Measurements from ENCODE around the gene PSMB7.
"Not testable (repeated sequence)": the region's sequence is repeated elsewhere in the genome, so short reads cannot be mapped to it uniquely, and the experiment has no call there.

Gene PSMB7

DNA sequence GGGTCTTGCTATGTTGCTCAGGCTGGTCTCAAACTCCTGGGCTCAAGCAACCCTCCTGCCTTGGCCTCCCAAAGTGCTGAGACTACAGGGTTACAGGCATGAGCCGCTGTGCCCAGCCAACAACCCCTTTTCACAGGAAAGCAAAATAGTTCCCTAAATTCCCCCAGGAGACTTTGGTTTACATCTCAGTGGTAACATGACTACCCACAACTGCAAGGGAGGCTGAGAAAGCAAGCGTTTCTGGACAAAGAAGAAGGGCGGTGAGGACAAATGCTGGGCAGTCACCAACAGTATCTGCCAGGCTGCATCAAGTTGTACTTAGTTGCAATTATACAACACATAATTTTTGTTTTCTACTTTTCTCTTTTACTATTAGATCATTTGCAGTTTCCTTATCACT, 27.6 kb upstream of the PSMB7 start:
- DNase-seq = no peak

DNA sequence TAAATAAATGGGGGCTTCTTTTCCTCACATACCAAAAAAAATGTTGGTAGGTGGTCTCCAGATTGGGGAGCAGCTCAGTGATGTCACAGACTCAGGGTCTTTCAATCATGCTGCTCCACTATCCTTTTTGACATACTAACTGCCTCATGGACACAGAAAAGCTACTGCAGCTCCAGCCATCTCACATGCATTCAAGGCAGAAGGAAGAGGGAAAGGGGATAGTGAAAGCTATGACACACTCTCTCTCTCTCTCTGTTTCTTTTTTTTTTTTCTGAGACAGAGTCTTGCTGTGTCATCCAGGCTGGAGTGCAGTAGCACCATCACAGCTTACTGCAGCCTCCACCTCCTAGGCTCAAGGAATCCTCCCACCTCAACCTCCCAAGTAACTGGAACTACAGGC, 27.1 kb upstream of the PSMB7 start:
- no peak for DNase-seq

DNA sequence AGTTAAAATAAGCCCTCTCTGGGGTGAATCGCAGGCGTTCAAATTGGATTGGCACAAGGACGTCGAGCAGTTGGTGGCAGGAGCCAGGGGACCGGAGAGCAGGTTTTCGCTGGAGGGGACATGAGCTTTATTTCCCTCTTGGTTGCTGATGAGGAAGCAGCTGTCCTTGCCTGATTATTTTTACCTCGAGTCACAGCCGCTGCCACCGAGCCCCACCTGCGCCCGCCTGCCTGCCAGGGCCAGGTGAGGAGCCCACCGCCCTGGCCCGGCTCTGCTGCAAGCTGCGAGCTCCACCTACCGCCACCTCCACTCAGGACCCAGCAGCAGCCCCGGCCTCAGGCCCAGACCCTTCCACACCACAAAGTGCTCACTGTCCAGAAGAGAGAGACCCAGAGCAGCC, 26.0 kb upstream of the PSMB7 start:
- DNase-seq = no peak

DNA sequence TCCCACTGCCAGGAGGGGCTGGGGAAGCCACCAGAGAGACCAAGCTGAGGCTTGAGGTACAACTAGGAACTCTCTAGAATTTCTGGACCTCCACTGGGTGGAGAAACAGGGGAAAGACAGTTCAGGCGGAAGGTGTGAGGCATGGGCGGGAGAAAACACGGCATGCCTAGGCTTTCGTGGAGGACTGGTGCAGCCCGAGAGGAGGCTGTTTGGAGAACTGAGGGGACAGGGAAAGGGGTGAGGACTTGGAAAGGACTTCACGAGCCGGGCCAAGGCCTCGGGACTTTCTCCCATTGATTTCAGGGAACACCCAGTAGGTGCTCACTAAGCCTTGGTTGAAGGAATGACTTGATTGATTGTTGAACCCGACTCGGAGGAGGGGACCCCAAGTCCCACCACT, 25.5 kb upstream of the PSMB7 start:
- no peak for DNase-seq

DNA sequence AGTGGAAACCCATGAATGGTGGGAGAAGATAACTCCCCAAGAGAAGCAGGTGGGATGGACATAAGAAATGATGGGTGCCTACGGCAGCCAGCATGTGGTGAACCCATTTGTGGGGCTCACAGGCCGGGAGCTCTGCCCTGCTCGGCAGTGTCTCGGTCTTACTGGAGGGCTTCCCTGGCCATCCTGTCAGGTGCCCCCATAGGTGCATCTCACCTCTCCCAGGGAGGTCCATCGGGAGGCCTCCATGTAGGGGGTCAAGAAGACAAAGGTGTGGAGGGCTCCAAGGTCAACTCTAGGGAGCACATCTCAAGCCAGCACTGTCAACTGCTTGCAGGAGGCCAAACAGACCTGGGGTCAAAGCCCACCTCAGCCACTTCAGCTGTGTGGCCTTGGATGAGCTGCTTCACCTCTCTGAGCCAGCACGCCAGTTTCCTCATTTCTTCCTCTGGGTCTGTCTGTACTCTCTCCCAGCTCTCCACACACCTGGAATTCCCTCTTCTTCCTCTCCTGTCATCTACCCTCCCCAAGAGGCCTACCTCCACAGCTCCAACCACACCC, 24.5 kb upstream of the PSMB7 start:
- no peak for DNase-seq

DNA sequence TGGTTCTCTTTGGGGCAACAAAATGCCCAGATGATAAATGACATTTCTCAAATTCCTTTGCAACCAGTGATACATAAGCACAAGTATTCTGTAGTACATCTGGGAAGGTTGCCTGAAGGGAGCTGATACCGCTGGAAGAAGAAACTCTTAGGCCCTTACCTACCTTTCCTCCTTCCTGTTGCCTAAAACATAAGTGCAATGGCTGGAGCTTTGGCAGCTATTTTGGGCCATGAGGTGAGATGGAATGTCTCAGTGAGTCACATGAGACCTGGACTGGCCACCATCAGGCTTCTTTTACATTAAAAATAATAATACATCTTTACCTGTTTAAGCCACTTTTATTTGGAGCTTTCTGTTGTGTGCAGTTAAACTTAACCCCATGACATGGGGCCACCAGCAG, 23.8 kb upstream of the PSMB7 start:
- no peak for DNase-seq

DNA sequence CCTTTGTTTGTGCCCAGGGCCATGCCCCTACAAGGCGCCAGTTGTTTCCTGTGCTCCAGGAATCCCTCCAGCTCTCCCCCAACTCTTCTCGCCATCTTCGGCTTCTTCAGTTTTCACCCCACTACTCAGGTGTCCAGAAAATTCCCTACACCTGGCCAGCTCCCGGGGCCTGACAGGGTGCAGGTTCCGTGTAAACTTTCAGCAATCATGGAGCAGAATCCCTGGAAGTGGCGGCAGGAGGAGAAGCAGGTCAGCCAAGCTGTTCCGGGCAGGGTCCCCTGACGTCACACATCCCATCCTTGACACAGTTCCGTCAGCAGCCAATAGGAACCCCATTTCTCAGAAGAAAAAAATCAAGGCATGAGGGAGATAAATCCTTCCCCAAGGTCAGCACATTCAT, 22.8 kb upstream of the PSMB7 start:
- no peak for DNase-seq

DNA sequence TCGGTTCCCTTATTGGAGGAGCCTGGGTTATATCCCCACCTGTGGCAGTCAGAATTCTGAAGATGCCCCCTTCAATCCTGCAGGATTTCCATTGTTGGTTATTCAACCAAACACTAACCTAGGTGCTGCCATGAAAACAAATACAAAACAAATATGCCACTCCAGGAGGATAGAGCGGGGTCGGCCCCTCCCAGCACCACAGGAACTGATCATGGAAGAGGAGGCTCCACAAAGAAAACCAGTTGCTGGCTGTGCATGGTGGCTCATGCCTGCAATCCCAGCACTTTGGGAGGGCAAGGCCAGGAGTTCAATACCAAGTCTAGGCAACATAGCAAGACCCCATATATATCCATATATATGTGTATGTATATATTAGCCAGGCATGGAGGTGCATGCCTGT, 21.8 kb upstream of the PSMB7 start:
- no peak for DNase-seq

DNA sequence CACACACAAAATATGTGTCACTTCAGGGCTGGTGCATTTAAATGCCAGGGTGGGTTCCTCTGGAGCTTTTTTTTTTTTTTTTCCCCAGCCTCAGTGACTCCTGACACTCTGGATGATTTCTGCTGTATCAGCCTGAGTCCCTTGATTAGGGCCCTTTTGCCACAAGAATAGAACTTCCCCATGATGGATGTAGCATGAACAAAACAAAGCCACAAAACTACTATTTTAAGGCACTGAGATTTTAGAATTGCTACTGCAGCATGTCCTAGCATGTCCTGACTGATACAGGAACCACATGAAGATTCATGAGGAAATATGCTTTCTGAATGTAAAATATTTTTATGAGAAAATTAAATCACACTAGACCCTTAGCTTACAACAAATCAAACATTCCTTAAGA, 21.1 kb upstream of the PSMB7 start:
- no peak for DNase-seq

DNA sequence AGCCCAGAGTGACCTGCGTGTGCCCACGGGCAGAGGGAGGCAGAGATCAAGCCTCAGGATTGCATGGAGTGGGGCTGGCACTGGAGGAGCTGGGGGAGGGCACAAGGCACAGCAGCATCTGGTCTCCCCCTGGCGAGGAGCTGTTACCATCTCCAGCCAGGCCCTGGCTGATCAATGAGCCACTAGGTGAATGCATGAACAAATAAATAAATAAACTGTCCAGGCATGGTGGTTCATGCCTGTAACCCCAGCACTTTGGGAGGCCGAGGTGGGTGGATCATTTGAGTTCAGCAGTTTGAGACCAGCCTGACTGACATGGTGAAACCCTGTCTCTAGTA, 14.3 kb upstream of the PSMB7 start:
- no peak for DNase-seq

DNA sequence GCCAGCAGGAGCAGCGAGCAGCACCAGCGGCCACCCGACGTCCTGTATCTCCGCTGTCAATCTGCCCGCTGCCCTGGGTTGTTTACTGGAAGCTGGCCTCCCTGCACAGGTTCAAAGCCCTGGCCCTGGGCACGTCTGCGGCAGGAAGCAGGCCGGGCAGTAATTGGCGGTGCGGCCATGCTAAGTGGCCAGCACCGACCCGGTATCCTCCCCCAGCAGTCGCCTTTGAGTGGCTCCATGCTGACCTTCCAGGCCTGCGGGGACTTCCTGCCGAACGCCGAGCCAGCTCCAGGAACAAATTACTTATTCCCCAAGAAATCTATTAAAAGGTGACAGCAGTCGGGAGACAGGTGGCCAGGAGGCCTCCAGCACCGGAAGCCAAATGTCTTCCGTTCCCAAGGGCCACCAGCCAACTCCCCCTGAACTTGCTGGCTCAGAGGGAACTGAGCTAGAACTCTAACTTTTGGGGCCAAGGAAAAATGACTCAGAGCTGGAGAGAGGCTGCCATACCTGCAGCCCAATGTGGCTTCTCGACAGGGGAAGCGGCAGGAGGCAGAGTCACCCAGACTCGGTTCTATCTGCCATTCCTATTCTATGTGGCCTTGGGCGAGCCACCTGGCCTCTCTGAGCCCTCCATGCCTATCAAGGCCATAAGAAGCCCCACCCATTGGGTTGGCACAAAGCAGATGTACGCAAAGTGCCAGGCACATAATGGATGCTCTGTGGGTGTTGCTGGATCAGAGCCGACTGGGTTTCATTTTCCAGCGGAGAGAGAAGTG, 13.7 kb upstream of the PSMB7 start:
- DNase-seq = no peak

DNA sequence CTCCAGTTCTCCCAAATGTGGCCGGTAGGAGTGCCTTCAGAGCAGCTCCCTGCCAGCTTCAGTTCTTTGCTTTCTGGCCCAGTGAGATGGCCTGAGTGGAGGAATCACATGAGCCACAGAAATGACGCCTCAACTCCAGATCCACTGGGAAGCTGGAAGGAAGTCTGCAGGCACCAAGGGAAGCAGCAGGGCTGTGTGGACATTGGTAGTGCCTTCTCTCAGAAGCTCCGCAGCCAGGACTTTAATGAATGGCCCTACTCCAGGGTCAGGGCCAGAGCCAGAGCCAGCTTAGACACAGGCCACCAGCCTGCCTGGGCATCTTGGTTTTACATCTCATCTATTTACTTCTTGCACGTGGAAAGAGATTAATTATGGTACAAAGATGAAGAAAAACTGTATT, 12.0 kb upstream of the PSMB7 start:
- DNase-seq = no peak

DNA sequence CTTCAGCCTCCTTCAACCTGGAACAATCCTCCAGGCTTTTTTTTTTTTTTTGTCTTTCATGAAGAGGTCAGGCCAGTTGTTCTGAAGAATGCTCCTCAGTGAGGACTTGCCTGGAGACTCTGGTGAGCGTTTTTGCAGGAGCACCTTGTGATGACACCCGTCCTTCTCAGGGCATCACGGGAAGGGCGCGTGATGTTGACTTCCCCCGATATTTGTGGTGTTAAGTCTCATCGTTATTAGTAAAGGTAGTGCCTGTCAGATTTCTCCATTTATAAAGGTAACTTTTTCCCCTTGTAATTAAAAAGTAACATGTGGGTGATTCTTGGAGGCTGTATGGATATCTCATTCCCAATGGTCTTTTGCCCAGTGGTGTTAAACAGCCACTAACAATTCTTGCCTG, 11.1 kb upstream of the PSMB7 start:
- DNase-seq = no peak

DNA sequence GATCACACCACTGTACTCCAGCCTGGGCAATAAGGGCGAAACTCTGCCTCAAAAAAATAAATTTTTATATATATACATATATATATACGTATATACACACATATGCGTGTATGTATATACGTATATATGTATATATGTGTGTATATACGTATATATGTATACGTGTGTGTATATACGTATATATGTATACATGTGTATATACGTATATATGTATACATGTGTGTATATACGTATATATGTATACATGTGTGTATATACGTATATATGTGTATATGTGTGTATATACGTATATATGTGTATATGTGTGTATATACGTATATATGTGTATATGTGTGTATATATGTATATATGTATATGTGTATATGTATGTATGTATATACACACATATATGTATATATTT, 10.5 kb upstream of the PSMB7 start:
- not testable (repeated sequence) for DNase-seq

DNA sequence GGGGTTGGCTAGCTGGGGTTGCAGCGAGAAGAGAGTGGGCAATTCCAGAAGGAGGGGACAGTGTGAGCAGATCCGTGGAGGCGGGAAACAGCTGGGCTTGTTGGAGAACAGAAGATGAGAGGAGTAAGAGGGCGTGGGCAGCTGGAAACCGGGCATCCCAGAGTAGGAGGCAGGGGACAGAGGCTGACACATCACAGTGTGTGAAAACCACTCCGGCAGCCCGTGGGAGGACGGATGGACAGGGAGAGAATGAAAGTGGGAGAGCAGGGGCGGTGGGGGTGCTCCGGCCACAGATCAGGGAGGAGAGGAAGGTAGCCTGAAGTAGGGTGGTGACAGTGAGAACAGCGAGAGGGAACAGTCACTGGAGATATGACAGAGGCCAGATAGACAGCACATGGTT, 8.3 kb upstream of the PSMB7 start:
- DNase-seq = no peak

DNA sequence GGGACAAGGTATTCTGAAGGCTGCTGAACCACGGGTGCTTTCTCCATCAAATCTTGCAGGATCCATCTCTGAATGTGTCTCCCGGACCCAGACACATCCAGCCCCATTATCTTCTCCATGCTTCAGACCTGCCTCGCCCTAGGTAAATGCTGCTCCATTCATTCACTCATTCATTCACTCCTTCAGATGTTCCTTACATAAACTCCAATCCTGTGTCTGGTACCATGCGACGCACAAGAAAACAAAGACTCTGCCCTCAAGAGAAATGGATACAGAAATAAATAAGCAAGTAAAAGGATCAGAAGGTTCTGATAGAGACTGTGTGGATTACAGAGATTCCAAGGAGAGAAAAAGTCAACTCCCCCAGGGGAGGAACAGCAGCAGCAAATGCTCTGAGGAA, 7.9 kb upstream of the PSMB7 start:
- DNase-seq = no peak

DNA sequence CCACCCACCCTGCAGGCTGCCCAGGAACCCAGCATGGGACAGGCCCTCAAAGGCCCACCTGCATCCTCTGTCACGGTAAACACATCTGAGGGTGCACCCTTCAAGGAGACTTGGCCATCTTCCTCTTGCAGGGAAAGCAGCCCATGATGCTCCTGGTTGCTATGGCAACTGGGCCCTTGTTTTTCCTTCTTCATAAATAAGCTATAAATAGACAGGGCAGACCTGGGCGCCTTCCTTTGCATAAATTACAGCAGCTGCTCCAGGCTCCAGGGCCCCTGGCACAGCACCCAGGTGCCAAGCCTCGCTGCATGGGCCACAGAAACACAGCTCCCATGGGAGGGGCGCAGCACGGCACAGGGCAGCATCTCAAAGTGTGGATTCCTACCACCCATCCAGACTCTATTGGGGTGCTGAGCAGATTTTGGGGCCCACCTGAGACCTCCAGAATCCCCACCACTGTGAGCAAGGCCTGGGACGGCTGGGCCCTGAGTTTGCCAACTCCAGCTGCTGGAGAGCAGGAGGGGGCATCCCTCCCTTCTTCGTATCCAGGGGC, 5.8 kb upstream of the PSMB7 start:
- DNase-seq = no peak

DNA sequence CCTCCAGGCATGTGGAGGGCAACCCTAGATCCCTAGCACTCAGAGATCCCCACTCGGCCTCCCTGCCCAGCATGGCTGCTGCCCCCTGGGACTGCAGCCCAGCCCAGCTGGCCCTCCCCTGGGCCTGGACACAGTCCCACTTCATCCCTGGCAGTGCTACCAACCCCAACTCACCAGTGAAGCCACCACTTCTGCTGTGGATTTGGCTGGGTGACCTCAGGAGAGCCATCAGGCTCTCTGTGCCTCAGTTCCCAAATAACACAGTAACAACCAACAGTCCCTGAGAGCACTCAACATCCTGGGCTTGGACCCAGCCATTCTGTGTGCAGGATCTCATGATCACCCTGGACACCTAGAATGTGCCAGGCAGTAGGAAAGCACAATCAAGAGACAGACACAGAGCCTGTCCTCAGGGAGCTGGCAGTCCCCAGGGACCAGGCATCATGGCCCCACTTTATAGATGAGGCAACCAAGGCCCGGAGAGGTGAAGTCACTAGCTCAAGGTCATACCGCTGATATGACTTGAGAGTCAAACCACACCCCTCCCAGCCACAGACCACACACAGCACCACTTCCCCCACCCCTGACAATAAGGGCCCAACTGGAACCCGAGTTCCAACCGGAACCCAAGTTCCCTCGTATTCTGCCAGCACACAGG, 4.7 kb upstream of the PSMB7 start:
- no peak for DNase-seq

DNA sequence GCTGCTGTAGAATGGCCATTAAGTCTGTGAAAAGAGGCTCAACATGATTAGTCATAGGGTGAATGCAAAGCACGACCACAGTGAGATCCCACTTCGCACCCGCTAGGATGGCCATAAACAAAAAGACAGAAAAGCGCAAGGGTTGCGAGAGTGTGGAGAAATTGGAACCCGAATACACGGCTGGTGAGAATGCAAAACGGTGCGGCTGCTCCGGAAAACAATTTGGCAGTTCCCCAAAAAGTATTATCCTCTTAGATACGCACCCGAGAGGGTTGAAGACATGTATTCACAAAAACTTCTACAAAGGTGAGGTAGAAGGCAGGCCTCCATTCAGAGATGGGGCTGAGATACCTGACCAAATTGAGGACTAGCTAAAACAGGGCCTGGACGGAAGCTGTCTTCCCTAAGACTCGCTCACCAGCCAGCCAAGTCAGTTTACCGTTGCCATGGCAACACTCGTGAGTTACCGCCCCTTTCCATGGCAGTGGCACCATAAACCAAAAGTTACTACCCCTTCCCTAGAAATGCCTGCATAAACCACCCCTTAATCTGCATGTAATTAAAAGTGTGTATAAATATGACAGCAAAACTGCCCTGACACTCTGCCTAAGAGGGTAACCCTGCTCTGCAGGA, 726 bp upstream of the PSMB7 start:
- DNase-seq = no peak

DNA sequence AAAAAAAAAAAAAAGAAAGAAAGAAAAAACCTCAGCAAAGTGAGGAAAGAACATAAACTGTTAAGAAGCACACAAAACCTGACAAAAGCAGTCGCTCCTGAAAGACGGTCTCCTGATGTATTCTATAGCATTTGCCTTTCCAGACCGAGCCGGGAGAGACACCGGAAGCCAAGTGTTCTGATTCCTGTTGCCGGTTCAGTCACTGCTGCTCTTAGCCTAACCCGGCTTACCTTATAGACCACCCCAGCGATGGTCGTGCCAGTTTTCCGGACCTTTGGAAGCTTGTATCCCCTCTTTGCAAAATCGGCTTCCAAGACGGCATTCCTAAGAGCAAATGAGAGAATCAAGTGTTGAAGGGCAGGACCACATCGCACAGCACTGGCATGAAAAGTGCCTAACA, 630 bp downstream of the PSMB7 start:
- DNase-seq = no peak

DNA sequence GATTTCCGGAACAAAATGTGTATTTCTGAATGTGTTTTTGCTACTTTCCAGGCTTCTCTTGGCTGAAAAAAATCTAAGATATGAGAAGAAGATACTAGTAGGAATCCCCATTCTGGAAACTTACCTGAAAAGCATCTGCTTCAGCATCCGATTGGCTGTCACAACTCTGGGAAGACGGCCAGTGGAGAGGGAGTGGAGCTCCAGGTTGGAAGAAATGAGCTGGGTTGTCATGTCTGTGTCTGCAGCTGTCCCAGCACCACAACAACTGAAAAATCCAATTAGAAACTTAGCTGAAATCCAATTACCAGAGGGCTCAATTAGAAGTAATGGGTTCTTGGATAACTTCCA, 3.0 kb downstream of the PSMB7 start:
- DNase-seq = no peak

DNA sequence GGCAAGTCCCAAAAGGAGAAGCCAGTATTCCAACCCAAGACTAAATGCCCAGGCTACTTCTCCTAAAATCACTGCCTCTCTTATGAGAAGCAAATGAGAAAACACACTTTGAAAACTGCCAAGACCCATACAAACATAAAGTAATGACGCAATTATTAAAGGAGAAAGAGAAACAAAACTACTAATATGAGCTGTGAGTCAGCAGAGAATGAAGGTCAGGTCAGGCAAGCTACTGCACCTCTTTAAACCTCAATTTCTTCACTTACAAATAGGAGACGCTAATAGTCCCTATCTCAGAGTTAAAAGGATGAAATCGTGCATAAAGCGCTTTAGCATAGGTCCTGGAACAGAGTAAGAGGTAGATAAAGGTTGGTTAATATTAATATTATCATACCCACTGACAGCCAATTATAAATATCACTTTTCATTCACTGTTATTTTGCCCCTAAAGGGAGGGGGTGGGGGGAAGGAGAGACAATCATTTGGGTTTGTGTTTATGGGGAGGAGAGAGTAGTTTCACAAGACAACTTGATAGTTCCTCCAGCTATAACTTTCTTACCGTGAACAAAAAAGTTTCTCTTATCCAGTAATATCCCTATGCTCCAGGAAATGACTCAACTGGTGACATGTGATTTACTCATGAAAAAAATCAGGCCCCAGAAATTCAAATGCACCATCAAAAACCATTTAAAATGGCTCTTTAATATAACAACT, 3.6 kb downstream of the PSMB7 start:
- DNase-seq = no peak

DNA sequence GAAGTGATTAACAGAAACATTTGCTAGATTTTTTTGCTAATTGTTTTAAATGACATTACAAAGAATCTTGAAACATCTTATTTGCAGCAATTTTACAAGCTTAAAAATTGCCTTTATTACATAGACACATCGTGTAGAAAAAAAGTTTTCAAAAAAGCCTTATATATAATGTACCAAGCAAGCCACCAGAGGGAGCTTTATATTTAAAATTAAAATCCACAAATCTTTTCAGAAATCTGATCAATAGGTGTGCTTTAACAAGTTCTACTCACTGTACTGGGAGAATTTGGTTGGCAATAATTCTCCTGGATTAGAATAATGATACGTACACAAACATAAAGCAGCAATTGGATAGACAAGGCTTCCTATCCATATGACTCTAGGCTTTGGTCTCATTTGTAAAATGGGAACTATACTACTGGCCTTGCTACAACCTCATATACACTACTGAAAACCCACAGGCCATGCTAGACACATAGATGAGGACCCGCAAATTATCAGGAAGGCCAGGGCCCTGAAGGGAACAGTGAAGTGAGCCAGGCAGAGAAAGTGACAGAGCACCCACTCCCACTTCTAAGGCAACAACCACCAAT, 4.8 kb downstream of the PSMB7 start:
- no peak for DNase-seq
